ENCODE data around the gene CPED1.

- TF ChIP-seq KLF1 (tag by site-specific recombination; IDR thresholded peaks at IDR 0.05) = no peak
- TF ChIP-seq CTCF (tag by site-specific recombination; IDR thresholded peaks at IDR 0.05) = no peak
- TF ChIP-seq ZIC2 (tag by site-specific recombination; IDR thresholded peaks at IDR 0.05) = no peak
- TF ChIP-seq ZNF785 (tag by site-specific recombination; IDR thresholded peaks at IDR 0.05) = no peak
- no peak for TF ChIP-seq ZNF274 (IDR thresholded peaks at IDR 0.05; ENCODE audit: low read length)
- no peak for TF ChIP-seq ZNF274 (tag by site-specific recombination; IDR thresholded peaks at IDR 0.05; ENCODE audit: borderline replicate concordance)
- no peak for TF ChIP-seq SP2 (tag by site-specific recombination; IDR thresholded peaks at IDR 0.05)
- TF ChIP-seq ZNF544 (tag by site-specific recombination; IDR thresholded peaks at IDR 0.05) = no peak
- TF ChIP-seq ZNF433 (tag by site-specific recombination; IDR thresholded peaks at IDR 0.05; ENCODE audit: low read depth) = no peak
- no peak for TF ChIP-seq ZNF211 (tag by site-specific recombination; IDR thresholded peaks at IDR 0.05; ENCODE audit: low read depth)
- no peak for TF ChIP-seq REST (tag by site-specific recombination; IDR thresholded peaks at IDR 0.05)
Measured at GRCh38 chr7:121269798-121270197, 281.3 kb downstream of the CPED1 start.
